ENCODE data around the gene RTP2.

DNA sequence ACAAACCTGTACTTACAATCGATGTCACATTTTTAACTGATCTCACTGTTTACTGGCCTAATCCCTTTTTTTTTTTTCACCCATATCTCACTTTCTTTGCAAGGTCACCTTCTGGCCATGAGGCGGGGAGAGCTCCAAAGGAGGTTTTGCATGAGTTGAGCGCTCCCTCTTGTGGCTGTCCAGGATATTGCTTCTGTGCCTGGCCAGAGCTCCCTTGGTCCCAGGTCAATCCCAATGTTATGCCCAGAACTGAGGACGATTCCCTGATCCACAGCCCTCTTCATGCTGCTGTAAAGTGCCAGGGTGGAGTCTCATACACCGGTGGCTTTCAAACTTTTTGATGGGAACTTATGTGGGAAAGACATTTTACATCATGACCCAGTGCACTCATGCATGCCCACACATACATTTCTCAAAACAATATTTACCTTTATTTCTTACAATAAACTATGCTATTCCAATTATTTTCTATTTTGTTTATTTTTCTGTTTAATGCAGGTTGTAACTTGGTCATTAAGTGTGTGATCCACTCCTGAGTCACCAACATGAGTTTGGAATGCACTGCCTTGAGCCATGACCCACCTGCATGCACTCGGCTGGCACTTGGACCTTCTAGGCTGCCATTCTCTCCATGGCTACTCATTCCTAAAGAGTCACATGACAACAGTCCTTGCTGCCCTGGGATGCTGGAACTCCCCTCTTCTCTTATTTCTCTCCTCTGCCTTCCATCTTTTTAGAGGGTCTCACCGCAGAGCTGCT is 22.5 kb downstream of the RTP2 start:
- TF ChIP-seq, protein P1, sequence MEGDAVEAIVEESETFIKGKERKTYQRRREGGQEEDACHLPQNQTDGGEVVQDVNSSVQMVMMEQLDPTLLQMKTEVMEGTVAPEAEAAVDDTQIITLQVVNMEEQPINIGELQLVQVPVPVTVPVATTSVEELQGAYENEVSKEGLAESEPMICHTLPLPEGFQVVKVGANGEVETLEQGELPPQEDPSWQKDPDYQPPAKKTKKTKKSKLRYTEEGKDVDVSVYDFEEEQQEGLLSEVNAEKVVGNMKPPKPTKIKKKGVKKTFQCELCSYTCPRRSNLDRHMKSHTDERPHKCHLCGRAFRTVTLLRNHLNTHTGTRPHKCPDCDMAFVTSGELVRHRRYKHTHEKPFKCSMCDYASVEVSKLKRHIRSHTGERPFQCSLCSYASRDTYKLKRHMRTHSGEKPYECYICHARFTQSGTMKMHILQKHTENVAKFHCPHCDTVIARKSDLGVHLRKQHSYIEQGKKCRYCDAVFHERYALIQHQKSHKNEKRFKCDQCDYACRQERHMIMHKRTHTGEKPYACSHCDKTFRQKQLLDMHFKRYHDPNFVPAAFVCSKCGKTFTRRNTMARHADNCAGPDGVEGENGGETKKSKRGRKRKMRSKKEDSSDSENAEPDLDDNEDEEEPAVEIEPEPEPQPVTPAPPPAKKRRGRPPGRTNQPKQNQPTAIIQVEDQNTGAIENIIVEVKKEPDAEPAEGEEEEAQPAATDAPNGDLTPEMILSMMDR (IDR thresholded peaks at IDR 0.05; ENCODE audit: low read depth, low read length), result peak; percentile 75
- no peak for TF ChIP-seq POLR2A (IDR thresholded peaks at IDR 0.05; ENCODE audit: extremely low read depth, insufficient read length)
- TF ChIP-seq MAX (IDR thresholded peaks at IDR 0.05; ENCODE audit: low read depth, low read length), result 0 out of 2 replicates have a peak, but pooled peaks have one; percentile 20
